GM19324 (cell line): ENCODE results near the gene CIBAR2.

Source experiments
- ATAC-seq: cut with Tn5 transposase; IDR thresholded peaks from one replicate; pipeline ENCODE4 v1.9.1; 2021; ENCODE audit warnings: mild to moderate bottlenecking, moderate library complexity; ENCODE audit not compliant: unreplicated experiment, low FRiP score

Gene CIBAR2

GRCh38 chr16:85085721-85086120 is 26.6 kb downstream of the CIBAR2 start:
- no peak for ATAC-seq

GRCh38 chr16:85084841-85085510 is 27.3 kb downstream of the CIBAR2 start:
- ATAC-seq: no peak

- no peak for ATAC-seq
Observed at GRCh38 chr16:85083051-85083639, 29.1 kb downstream of the CIBAR2 start.

- no peak for ATAC-seq
Observed at GRCh38 chr16:85082173-85083050, 29.9 kb downstream of the CIBAR2 start.

- ATAC-seq: no peak
Observed at GRCh38 chr16:85081765-85082164, 30.5 kb downstream of the CIBAR2 start.

- ATAC-seq: no peak
Observed at GRCh38 chr16:85081038-85081437, 31.2 kb downstream of the CIBAR2 start.

- ATAC-seq: no peak
Observed at GRCh38 chr16:85079785-85080570, 32.3 kb downstream of the CIBAR2 start.

- no peak for ATAC-seq
Observed at GRCh38 chr16:85078952-85079351, 33.3 kb downstream of the CIBAR2 start.

- no peak for ATAC-seq
Observed at GRCh38 chr16:85078226-85078625, 34.0 kb downstream of the CIBAR2 start.

GRCh38 chr16:85077576-85078125 is 34.6 kb downstream of the CIBAR2 start:
- no peak for ATAC-seq

GRCh38 chr16:85077039-85077438 is 35.2 kb downstream of the CIBAR2 start:
- no peak for ATAC-seq

- no peak for ATAC-seq
Observed at GRCh38 chr16:85075236-85075924, 36.9 kb downstream of the CIBAR2 start.

GRCh38 chr16:85074225-85074914 is 37.9 kb downstream of the CIBAR2 start:
- ATAC-seq: no peak

- no peak for ATAC-seq
Observed at GRCh38 chr16:85072947-85073346, 39.3 kb downstream of the CIBAR2 start.

GRCh38 chr16:85072076-85072860 is 40.0 kb downstream of the CIBAR2 start:
- no peak for ATAC-seq

GRCh38 chr16:85069171-85069570 is 43.1 kb downstream of the CIBAR2 start:
- no peak for ATAC-seq

- no peak for ATAC-seq
Observed at GRCh38 chr16:85068746-85069145, 43.5 kb downstream of the CIBAR2 start.

GRCh38 chr16:85067426-85067825 is 44.8 kb downstream of the CIBAR2 start:
- ATAC-seq: no peak
